Right forelimb (tissue), 1 donor: ENCODE results near the gene ABCB7.
"Not testable (repeated sequence)": the region's sequence is repeated elsewhere in the genome, so short reads cannot be mapped to it uniquely, and the experiment has no call there.

Source experiments
- DNase-seq: peaks from one replicate; pipeline ENCODE4 v3.0.0-alpha.2; 2018

Gene ABCB7

GRCh38 chrX:75155827-75156525 is at the start of gene ABCB7:
ABCB7 (minus strand) TSS chrX:75156283; CDS start chrX:75156272, 11 bp downstream.
- DNase-seq = peak; percentile 69

GRCh38 chrX:75188415-75189206 is 32.5 kb upstream of the ABCB7 start:
- not testable (repeated sequence) for DNase-seq

- DNase-seq = no peak
Measured at GRCh38 chrX:75181721-75182120, 25.6 kb upstream of the ABCB7 start.

- DNase-seq = not testable (repeated sequence)
Measured at GRCh38 chrX:75179536-75180293, 23.6 kb upstream of the ABCB7 start.

GRCh38 chrX:75172257-75172890 is 16.3 kb upstream of the ABCB7 start:
- not testable (repeated sequence) for DNase-seq

GRCh38 chrX:75158054-75158453 is 2.0 kb upstream of the ABCB7 start:
- no peak for DNase-seq

- DNase-seq = peak; percentile 43
Measured at GRCh38 chrX:75156531-75156945, 455 bp upstream of the ABCB7 start.

GRCh38 chrX:75155447-75155826 is 646 bp downstream of the ABCB7 start:
- no peak for DNase-seq

GRCh38 chrX:75154871-75155270 is 1.2 kb downstream of the ABCB7 start:
- no peak for DNase-seq

GRCh38 chrX:75151827-75152592 is 4.1 kb downstream of the ABCB7 start:
- no peak for DNase-seq

GRCh38 chrX:75149654-75150053 is 6.4 kb downstream of the ABCB7 start:
- no peak for DNase-seq

GRCh38 chrX:75132672-75133071 is 23.4 kb downstream of the ABCB7 start:
- DNase-seq = no peak

- DNase-seq = no peak
Measured at GRCh38 chrX:75131973-75132627, 24.0 kb downstream of the ABCB7 start.

- not testable (repeated sequence) for DNase-seq
Measured at GRCh38 chrX:75129069-75129468, 27.0 kb downstream of the ABCB7 start.

GRCh38 chrX:75118296-75118695 is 37.8 kb downstream of the ABCB7 start:
- no peak for DNase-seq

GRCh38 chrX:75115707-75116413 is 40.2 kb downstream of the ABCB7 start:
- DNase-seq = no peak

- no peak for DNase-seq
Measured at GRCh38 chrX:75114638-75115037, 41.4 kb downstream of the ABCB7 start.

GRCh38 chrX:75113664-75114063 is 42.4 kb downstream of the ABCB7 start:
- no peak for DNase-seq

- no peak for DNase-seq
Measured at GRCh38 chrX:75107863-75108509, 48.1 kb downstream of the ABCB7 start.

GRCh38 chrX:75106772-75107171 is 49.3 kb downstream of the ABCB7 start:
- DNase-seq = no peak
